ENCODE results near the gene CALHM1. TPM values are rescaled to one million over a fixed set of nuclear protein-coding genes. Genes with fewer than 3 reads are reported as not detected.

The CALHM1 gene
- total and polyA plus RNA-seq, 7 experiments from 2014 or later, result not detected

DNA sequence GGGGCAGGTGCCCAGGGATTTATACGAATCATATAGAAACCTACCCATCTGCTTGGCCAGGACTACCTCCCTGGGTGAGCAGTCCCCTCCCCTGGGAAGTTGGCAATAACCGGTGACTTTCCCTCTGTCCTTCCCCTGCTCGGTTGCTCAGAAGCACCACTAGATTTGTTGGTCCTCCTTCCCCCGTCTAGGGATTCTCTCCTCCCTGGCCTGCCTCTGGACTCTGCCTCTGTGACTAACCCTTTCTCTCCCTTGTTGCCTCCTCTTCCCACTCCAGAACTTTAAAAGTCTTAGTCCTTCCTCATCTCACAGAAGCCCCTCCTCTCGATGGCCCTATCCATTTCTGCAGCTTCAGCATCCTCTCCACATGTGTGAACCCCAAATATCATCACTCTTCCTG lies 10.5 kb upstream of the CALHM1 start:
- Histone ChIP-seq H3K36me3 (ENCODE audit: control insufficient read depth in 2 of 3, insufficient read depth in 3 of 3, low read length in 3 of 3) (no peaks in the 10 kb centered on the region), H3K4me1 (ENCODE audit: control insufficient read depth in 2 of 2, insufficient read depth in 2 of 2, low read length in 2 of 2) (peaks cover 18 to 24% of the 10 kb centered on the region in 2 donors), H3K27ac (ENCODE audit: low read depth, low read length) (no peak overlapping the region), H3K27me3 (ENCODE audit: control insufficient read depth in 2 of 2, insufficient read depth in 2 of 2, low read length in 2 of 2) (no peaks in the 10 kb centered on the region), H3K9me3 (ENCODE audit: control insufficient read depth in 2 of 3, low read length in 3 of 3) (no peaks in the 10 kb centered on the region), H3K4me3 (ENCODE audit: low read length) (no peak overlapping the region)
- ATAC-seq (no peak), DNase-seq (no peak)
- intact Hi-C loops (cut with micrococcal nuclease), result no loop called here
- H3K4me3 Mint-ChIP-seq, result no peak overlapping the region
- peaks cover 0 to 19% (median 0%) of the 10 kb centered on the region in 5 donors for H3K36me3 Mint-ChIP-seq
- peaks cover 20 to 65% (median 29%) of the 10 kb centered on the region in 7 donors for H3K4me1 Mint-ChIP-seq
- no peaks in the 10 kb centered on the region for H3K9me3 Mint-ChIP-seq
- CTCF ChIA-PET, result no interaction called here
- no peaks in the 10 kb centered on the region for H3K27me3 Mint-ChIP-seq
- H3K27ac Mint-ChIP-seq, result peak overlapping the region in 3 of 9 donors; percentile 2 to 89 (median 3)
- POLR2A ChIA-PET, result no interaction called here

DNA sequence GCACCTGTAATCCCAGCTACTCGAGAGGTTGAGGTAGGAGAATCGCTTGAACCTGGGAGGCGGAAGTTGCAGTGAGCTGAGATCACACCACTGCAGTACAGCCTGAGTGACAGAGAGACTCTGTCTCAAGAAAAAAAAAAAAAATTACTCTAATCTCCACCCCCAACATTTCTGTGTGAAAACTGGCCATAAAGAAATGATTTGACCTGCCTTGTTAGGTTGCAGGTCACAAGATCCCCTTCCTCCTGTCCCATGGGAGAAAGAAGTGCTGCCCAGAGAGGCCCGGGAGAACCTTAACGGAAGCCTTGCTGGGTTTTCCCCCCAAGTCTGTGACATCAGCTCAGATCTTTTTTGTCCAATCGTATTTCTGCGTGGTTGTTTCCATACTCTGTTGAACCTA lies 8.7 kb upstream of the CALHM1 start:
- H3K27ac ChIP-seq (ENCODE audit: low read depth, low read length), result no peak overlapping the region

DNA sequence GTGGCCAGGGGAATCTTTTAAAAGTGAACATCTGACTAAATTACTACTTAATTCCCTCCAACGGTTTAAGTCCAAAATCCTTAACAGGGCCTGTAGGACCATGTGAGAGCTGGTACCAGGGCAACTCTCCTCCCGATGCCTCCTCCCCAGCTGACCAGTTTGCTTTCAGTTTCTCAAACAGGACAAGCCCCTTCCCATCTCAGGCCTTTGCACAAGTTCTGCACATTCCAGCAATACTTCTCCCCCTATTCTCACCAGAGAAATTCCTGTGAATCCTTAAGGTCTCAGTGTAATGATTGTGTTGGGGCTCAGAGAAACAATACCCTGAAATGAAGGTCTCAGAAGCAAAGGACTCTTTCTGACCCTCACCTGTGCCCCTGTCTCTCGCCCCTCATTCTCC lies 8.0 kb upstream of the CALHM1 start:
- DNase-seq (no peak), ATAC-seq (no peak)
- H3K27ac ChIP-seq (ENCODE audit: low read depth, low read length), result no peak overlapping the region
- no peaks in the 10 kb centered on the region for H3K9me3 ChIP-seq (ENCODE audit: control insufficient read depth in 2 of 3, low read length in 3 of 3)
- H3K36me3 ChIP-seq (ENCODE audit: control insufficient read depth in 2 of 3, insufficient read depth in 3 of 3, low read length in 3 of 3), result no peaks in the 10 kb centered on the region
- peaks cover 0 to 10% (median 0%) of the 10 kb centered on the region in 5 donors for H3K27me3 Mint-ChIP-seq
- peaks cover 13 to 50% (median 21%) of the 10 kb centered on the region in 7 donors for H3K4me1 Mint-ChIP-seq
- ChIA-PET POLR2A (no interaction called here), CTCF (no interaction called here)
- H3K36me3 Mint-ChIP-seq, result peaks cover 0 to 16% (median 0%) of the 10 kb centered on the region in 5 donors
- intact Hi-C loops (cut with micrococcal nuclease), result no loop called here
- H3K4me1 ChIP-seq (ENCODE audit: control insufficient read depth in 2 of 2, insufficient read depth in 2 of 2, low read length in 2 of 2), result peaks cover 14 to 16% of the 10 kb centered on the region in 2 donors
- no peaks in the 10 kb centered on the region for H3K27me3 ChIP-seq (ENCODE audit: control insufficient read depth in 2 of 2, insufficient read depth in 2 of 2, low read length in 2 of 2)
- no peak overlapping the region for H3K4me3 Mint-ChIP-seq
- no peak overlapping the region for H3K4me3 ChIP-seq (ENCODE audit: low read length)
- H3K9me3 Mint-ChIP-seq, result no peaks in the 10 kb centered on the region
- peak overlapping the region in 1 of 9 donors; percentile 39 for H3K27ac Mint-ChIP-seq

More for the DNA sequence above, 8.7 kb upstream of the CALHM1 start:
- ChIA-PET POLR2A (no interaction called here), CTCF (no interaction called here)
- H3K4me1 ChIP-seq (ENCODE audit: control insufficient read depth in 2 of 2, insufficient read depth in 2 of 2, low read length in 2 of 2), result peaks cover 18 to 23% of the 10 kb centered on the region in 2 donors
- intact Hi-C loops (cut with micrococcal nuclease), result no loop called here
- H3K27me3 ChIP-seq (ENCODE audit: control insufficient read depth in 2 of 2, insufficient read depth in 2 of 2, low read length in 2 of 2), result no peaks in the 10 kb centered on the region
- H3K36me3 ChIP-seq (ENCODE audit: control insufficient read depth in 2 of 3, insufficient read depth in 3 of 3, low read length in 3 of 3), result no peaks in the 10 kb centered on the region
- Mint-ChIP-seq H3K9me3 (no peaks in the 10 kb centered on the region), H3K4me3 (no peak overlapping the region), H3K4me1 (peaks cover 18 to 56% (median 25%) of the 10 kb centered on the region in 7 donors), H3K36me3 (peaks cover 0 to 16% (median 0%) of the 10 kb centered on the region in 5 donors), H3K27ac (peak overlapping the region in 2 of 9 donors; percentile 39 to 44), H3K27me3 (peaks cover 0 to 10% (median 0%) of the 10 kb centered on the region in 5 donors)
- no peak overlapping the region for H3K4me3 ChIP-seq (ENCODE audit: low read length)
- H3K9me3 ChIP-seq (ENCODE audit: control insufficient read depth in 2 of 3, low read length in 3 of 3), result no peaks in the 10 kb centered on the region
- ATAC-seq (no peak), DNase-seq (no peak)

DNA sequence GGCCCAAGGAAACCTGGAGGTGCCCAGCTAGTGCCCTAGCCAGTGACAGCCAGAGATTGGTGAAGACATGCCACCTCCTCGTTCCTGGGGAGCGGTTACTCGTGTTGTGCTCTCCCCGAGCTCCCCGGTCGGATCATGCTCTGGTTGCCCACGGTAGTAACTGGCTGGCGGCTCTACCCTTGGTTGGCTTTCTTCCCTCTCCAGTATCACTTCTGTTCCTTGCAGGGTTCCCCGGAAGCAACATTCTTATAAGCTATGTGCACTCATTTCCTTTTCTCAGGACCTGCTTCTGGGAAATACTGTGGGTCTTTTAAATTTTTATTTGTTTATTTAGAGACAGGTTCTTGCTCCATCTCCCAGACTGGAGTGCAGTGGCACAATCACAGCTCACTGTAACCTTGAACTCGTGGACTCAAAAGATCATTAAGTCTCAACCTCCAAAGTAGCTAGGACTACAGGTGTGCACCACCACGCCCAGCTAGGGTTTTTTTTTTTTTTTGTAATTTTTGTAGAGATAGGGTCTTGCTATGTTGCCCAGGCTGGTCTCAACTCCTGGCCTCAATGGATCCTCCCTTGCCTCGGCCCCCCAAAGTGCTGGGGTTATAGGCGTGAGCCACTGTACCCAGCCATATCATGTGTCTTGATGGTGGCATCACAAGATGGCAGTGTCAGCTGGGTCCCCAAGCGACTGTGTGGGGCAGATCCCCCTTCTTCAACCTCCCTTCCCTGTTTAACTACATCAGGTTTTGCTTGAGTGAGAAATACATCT lies 6.9 kb upstream of the CALHM1 start:
- no peaks in the 10 kb centered on the region for H3K27me3 ChIP-seq (ENCODE audit: control insufficient read depth in 2 of 2, insufficient read depth in 2 of 2, low read length in 2 of 2)
- Mint-ChIP-seq H3K4me1 (peaks cover 4 to 40% (median 9%) of the 10 kb centered on the region in 7 donors), H3K9me3 (no peaks in the 10 kb centered on the region), H3K27me3 (peaks cover 0 to 13% (median 0%) of the 10 kb centered on the region in 5 donors), H3K4me3 (no peak overlapping the region), H3K27ac (no peak overlapping the region), H3K36me3 (peaks cover 0 to 10% (median 0%) of the 10 kb centered on the region in 5 donors)
- intact Hi-C loops (cut with micrococcal nuclease), result no loop called here
- ATAC-seq, result peak; percentile 32
- H3K36me3 ChIP-seq (ENCODE audit: control insufficient read depth in 2 of 3, insufficient read depth in 3 of 3, low read length in 3 of 3), result no peaks in the 10 kb centered on the region
- H3K4me3 ChIP-seq (ENCODE audit: low read length), result no peak overlapping the region
- DNase-seq, result no peak
- POLR2A ChIA-PET, result no interaction called here
- H3K4me1 ChIP-seq (ENCODE audit: control insufficient read depth in 2 of 2, insufficient read depth in 2 of 2, low read length in 2 of 2), result peaks cover 2 to 5% of the 10 kb centered on the region in 2 donors
- no peak overlapping the region for H3K27ac ChIP-seq (ENCODE audit: low read depth, low read length)
- CTCF ChIA-PET, result interaction anchor here (1.0 to 1.1 kb wide), 2 partner anchors 49 to 50 kb away, joined by 3 to 4 read pairs; no protein-coding TSS in a partner anchor
- no peaks in the 10 kb centered on the region for H3K9me3 ChIP-seq (ENCODE audit: control insufficient read depth in 2 of 3, low read length in 3 of 3)

- POLR2A ChIA-PET, result no interaction called here
These were observed 4.8 kb upstream of the CALHM1 start for GRCh38 chr10:103463499-103463898.

GRCh38 chr10:103459615-103460014 lies 915 bp upstream of the CALHM1 start:
- no peaks in the 10 kb centered on the region for H3K36me3 ChIP-seq (ENCODE audit: control insufficient read depth in 2 of 3, insufficient read depth in 3 of 3, low read length in 3 of 3)
- CTCF ChIA-PET, result no interaction called here
- no peaks in the 10 kb centered on the region for H3K9me3 ChIP-seq (ENCODE audit: control insufficient read depth in 2 of 3, low read length in 3 of 3)
- no peaks in the 10 kb centered on the region for H3K27me3 ChIP-seq (ENCODE audit: control insufficient read depth in 2 of 2, insufficient read depth in 2 of 2, low read length in 2 of 2)
- Mint-ChIP-seq H3K9me3 (peaks cover 0 to 1% (median 0%) of the 10 kb centered on the region in 11 donors), H3K4me1 (peaks cover 0 to 20% (median 0%) of the 10 kb centered on the region in 7 donors), H3K4me3 (peak overlapping the region in 1 of 10 donors; percentile 59), H3K27ac (no peak overlapping the region), H3K27me3 (peaks cover 0 to 13% (median 0%) of the 10 kb centered on the region in 5 donors), H3K36me3 (no peaks in the 10 kb centered on the region)
- intact Hi-C loops (cut with micrococcal nuclease), result no loop called here
- H3K4me3 ChIP-seq (ENCODE audit: low read length), result no peak overlapping the region
- ATAC-seq (no peak), DNase-seq (no peak)
- POLR2A ChIA-PET, result interaction anchor here (0.6 to 1.4 kb wide), 2 partner anchors 8 to 9 kb away, joined by 3 to 5 read pairs; no protein-coding TSS in a partner anchor
- H3K27ac ChIP-seq (ENCODE audit: low read depth, low read length), result no peak overlapping the region
- peaks cover 0 to 7% of the 10 kb centered on the region in 2 donors for H3K4me1 ChIP-seq (ENCODE audit: control insufficient read depth in 2 of 2, insufficient read depth in 2 of 2, low read length in 2 of 2)

More at GRCh38 chr10:103463499-103463898, 4.8 kb upstream of the CALHM1 start:
- DNase-seq (no peak), ATAC-seq (no peak)
- CTCF ChIA-PET, result no interaction called here
- Histone ChIP-seq H3K27me3 (ENCODE audit: control insufficient read depth in 2 of 2, insufficient read depth in 2 of 2, low read length in 2 of 2) (no peaks in the 10 kb centered on the region), H3K4me3 (ENCODE audit: low read length) (no peak overlapping the region), H3K27ac (ENCODE audit: low read depth, low read length) (no peak overlapping the region), H3K4me1 (ENCODE audit: control insufficient read depth in 2 of 2, insufficient read depth in 2 of 2, low read length in 2 of 2) (peaks cover 0 to 7% of the 10 kb centered on the region in 2 donors), H3K9me3 (ENCODE audit: control insufficient read depth in 2 of 3, low read length in 3 of 3) (no peaks in the 10 kb centered on the region), H3K36me3 (ENCODE audit: control insufficient read depth in 2 of 3, insufficient read depth in 3 of 3, low read length in 3 of 3) (no peaks in the 10 kb centered on the region)
- H3K9me3 Mint-ChIP-seq, result no peaks in the 10 kb centered on the region
- peaks cover 0 to 4% (median 0%) of the 10 kb centered on the region in 5 donors for H3K36me3 Mint-ChIP-seq
- no peak overlapping the region for H3K27ac Mint-ChIP-seq
- peaks cover 0 to 13% (median 0%) of the 10 kb centered on the region in 5 donors for H3K27me3 Mint-ChIP-seq
- no peak overlapping the region for H3K4me3 Mint-ChIP-seq
- H3K4me1 Mint-ChIP-seq, result peaks cover 0 to 34% (median 0%) of the 10 kb centered on the region in 7 donors
- intact Hi-C loops (cut with micrococcal nuclease), result no loop called here

Measured in naive thymus-derived CD4-positive, alpha-beta T cell (primary cell).